ENCODE data around the gene CPM. TPM values are rescaled to one million over a fixed set of nuclear protein-coding genes. Genes with fewer than 3 reads are reported as not detected.

The CPM gene
- total and polyA plus RNA-seq, 2 of the 4 experiments (the other 2 are of a cell fraction), result 2.0 to 8.8 TPM

GRCh38 chr12:68861890-68862289 lies 71.1 kb downstream of the CPM start:
- no peak overlapping the region for H3K18ac ChIP-seq (ENCODE audit: low read depth, low read length)
- ChIA-PET CTCF (no interaction called here), POLR2A (ENCODE audit: unreplicated experiment) (no interaction called here)
- no peak overlapping the region for H3K14ac ChIP-seq (replicated peaks; ENCODE audit: low read depth, low read length)
- H4K91ac ChIP-seq (ENCODE audit: insufficient read depth, low read depth, low read length), result no peak overlapping the region
- no peak overlapping the region for H3K9ac ChIP-seq (ENCODE audit: low read depth, low read length)
- 88% methylated on average over 1 of the region's 3 CpGs; no CpG with 5 or more reads in 1 of the 2 experiments for WGBS, 2 experiments (ENCODE audit: extremely low coverage in 2 of 2, insufficient read length in 1 of 2)
- H4K5ac ChIP-seq (ENCODE audit: low read depth, low read length), result no peak overlapping the region
- TF ChIP-seq FOS (IDR thresholded peaks at IDR 0.05; ENCODE audit: low read depth, low read length) (no peak), CTCF (conservative IDR thresholded peaks at IDR 0.05; ENCODE audit: low read depth, low read length) (no peak), BHLHE40 (IDR thresholded peaks at IDR 0.05; ENCODE audit: low read depth, low read length) (no peak), USF2 (IDR thresholded peaks at IDR 0.05; ENCODE audit: low read depth, low read length) (no peak)
- H4K8ac ChIP-seq (ENCODE audit: low read depth in 2 of 2, low read length in 2 of 2), result no peak overlapping the region
- no peaks in the 10 kb centered on the region; the same call in 1 of the 2 replicates for H3K9me1 ChIP-seq (ENCODE audit: insufficient read depth, low read length)
- no peaks in the 10 kb centered on the region for H3K27me3 ChIP-seq (ENCODE audit: control insufficient read depth, insufficient read depth, low read length)
- ATAC-seq (ENCODE audit: low read depth) (no peak), DNase-seq (no peak)
- no peaks in the 10 kb centered on the region for H4K20me1 ChIP-seq (ENCODE audit: insufficient read depth, low read length)
- H3K56ac ChIP-seq (ENCODE audit: extremely low read depth, insufficient read depth, low read length), result no peak overlapping the region
- no peak overlapping the region for H3K27ac ChIP-seq (ENCODE audit: insufficient read depth, low read length)
- no peak overlapping the region for H2AFZ ChIP-seq (replicated peaks; ENCODE audit: low read length, poor library complexity)
- in situ Hi-C loops (cut with MboI; ENCODE audit: low sequenced_read_pairs), result loop anchor here (10.0 kb wide), 1 partner anchor 383 kb away; no protein-coding TSS in a partner anchor
- H2BK20ac ChIP-seq (ENCODE audit: low read depth, low read length), result no peak overlapping the region
- no peak overlapping the region for H3K4me3 ChIP-seq (ENCODE audit: insufficient read depth, low read depth, low read length)
- no peak overlapping the region for H2AK5ac ChIP-seq (ENCODE audit: low read depth, low read length)
- no peak overlapping the region for H3K4me2 ChIP-seq (ENCODE audit: low read depth, low read length)
- dilution Hi-C loops (cut with HindIII; ENCODE audit: low sequenced_read_pairs, unreplicated experiment), result no loop called here
- BruUV-seq (replicated peaks), result no TSS peak
- no peak overlapping the region for H2BK120ac ChIP-seq (ENCODE audit: low read depth, low read length)
- intact Hi-C loops (cut with micrococcal nuclease), result loop anchor here (5.0 kb wide), 1 partner anchor 390 kb away; no protein-coding TSS in a partner anchor
- no peak overlapping the region for H2BK5ac ChIP-seq (ENCODE audit: low read depth, low read length, poor library complexity, severe bottlenecking)
- H3K4me1 ChIP-seq (ENCODE audit: control insufficient read depth, insufficient read depth, low read length), result no peaks in the 10 kb centered on the region
- H2BK15ac ChIP-seq (ENCODE audit: low read depth, low read length), result no peak overlapping the region
- H3K4ac ChIP-seq (ENCODE audit: low read depth, low read length), result no peak overlapping the region
- no peaks in the 10 kb centered on the region for H3K79me1 ChIP-seq (ENCODE audit: low read depth in 1 of 2, low read length in 2 of 2)
- H3K36me3 ChIP-seq (ENCODE audit: control insufficient read depth, insufficient read depth, low read length), result no peaks in the 10 kb centered on the region
- no peak overlapping the region for H2AK9ac ChIP-seq (replicated peaks; ENCODE audit: low read depth, low read length, poor library complexity)
- H3K9me3 ChIP-seq (ENCODE audit: control insufficient read depth, insufficient read depth, low read length), result no peaks in the 10 kb centered on the region
- no peak overlapping the region for H3K23ac ChIP-seq (ENCODE audit: low read depth, low read length)
